NCI-H2171 (cell line): ENCODE results near the gene KRTAP12-4.
A peak's percentile ranks its signal among the peaks of the same experiment; 100 is the strongest.
"Not testable (repeated sequence)": the region's sequence is repeated elsewhere in the genome, so short reads cannot be mapped to it uniquely, and the experiment has no call there.

ENCODE experiments used
- DNase-seq: peaks from one replicate; lab custom pipeline; 2025; lab: John Stamatoyannopoulos, UW

KRTAP12-4 gene

GRCh38 chr21:44654576-44655175 lies at the start of gene KRTAP12-4:
TSS of gene KRTAP12-4 (minus strand) at chr21:44654659. CDS start at chr21:44654614, 45 bp downstream.
- no peak for DNase-seq

DNA sequence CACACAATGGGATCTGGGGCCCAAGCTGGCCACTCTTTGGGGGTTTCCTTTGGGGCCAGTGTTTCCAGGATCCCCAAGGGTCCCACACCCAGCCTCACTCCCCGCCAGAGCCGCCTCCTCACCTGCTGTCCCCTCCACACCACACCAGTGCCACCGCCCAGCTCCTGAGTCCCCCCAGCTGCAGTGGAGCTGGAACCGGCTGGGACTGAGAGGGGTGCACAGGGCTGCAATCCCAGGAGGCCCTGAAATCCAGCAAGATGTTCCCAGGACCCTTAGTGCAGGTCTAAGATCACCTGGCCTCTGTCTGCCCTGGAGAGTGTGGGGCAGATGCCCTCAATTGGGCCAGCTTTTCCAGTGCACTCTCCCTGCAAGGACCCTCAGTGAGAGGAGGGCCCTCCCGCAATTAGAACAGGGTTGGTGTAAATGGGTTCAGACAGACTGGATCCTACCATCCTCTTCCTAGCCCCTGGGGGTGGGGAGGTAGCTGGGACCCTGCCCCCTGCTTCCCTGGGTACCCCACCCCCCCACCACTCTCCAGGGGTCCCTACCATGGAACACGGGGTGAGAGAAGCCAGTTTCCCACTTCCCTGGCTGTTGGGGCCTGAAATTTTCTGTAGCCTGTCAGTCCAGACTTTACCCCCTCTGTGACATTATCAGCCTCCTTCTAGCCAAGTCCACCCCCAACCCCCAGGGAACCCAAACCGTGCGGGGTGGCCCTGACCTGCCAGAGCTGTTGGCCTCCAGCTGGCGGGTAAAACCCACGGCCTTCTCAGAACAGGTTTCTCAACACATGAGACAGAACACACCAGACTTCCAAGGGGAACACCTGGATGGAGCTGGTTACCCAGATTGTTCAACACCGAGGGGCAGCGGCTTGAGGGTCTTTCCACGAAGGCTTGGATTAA lies 49.5 kb upstream of the KRTAP12-4 start:
- no peak for DNase-seq

DNA sequence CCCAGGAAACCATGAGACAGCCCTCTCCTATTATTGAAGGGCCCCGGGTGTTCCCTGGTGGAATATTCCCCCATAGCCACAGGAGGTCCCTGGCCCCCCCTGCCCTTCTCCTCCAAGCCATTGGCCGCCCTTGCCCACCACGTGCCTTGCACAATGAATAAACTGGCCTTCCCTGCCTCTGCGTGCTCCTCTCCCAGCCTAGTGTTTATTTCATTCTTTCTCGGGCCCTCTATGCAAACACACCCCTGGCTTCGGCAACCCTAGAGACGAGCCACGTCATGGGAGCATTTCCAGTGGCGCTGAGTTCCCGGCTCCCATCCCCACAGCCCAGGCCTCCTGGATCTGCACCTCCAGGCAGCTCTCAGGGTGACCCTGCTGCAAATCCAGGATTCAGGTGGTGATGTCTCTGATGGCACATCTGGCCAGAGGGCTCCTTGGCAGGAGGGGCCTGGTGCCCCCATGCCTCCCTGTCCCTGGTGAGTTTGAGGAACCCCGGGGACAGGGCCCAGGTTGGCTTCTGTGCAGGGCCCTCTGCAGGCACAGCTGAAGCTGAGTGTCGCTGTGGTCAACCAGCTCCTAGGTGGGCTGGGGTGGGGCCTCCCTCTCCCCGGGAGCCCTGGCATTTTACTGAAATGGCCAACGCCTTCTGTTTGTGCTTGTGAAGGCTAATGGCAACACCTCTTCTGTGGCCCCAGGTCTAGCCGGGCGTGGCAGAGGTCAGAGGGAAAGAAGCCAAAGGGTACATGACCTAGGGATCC lies 48.7 kb upstream of the KRTAP12-4 start:
- DNase-seq, result no peak

- DNase-seq, result peak; percentile 18
These were observed 47.9 kb upstream of the KRTAP12-4 start for GRCh38 chr21:44702111-44702972.

DNA sequence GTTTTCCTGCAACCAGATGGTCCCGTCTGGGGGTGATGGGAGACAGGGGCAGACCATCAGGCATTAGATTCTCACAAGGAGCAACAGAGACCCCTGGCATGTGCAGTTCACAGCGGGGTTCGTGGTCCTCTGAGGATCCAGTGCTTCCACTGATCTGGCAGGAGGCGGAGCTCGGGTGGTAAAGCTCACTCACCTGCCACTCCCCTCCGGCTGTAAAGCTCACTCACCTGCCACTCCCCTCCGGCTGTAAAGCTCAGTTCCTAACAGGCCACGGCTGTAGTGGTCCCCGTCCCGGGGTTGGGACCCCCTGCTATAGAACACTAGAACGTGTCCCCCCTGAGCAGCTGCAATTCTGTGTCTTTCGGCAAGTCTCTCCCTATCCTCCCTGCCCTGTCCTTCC lies 47.1 kb upstream of the KRTAP12-4 start:
- DNase-seq, result peak; percentile 83

GRCh38 chr21:44701023-44701400 lies 46.6 kb upstream of the KRTAP12-4 start:
- DNase-seq, result no peak

GRCh38 chr21:44700101-44701022 lies 45.9 kb upstream of the KRTAP12-4 start:
- no peak for DNase-seq

- no peak for DNase-seq
These were observed 45.1 kb upstream of the KRTAP12-4 start for GRCh38 chr21:44699502-44700001.

- no peak for DNase-seq
These were observed 43.6 kb upstream of the KRTAP12-4 start for GRCh38 chr21:44697811-44698734.

DNA sequence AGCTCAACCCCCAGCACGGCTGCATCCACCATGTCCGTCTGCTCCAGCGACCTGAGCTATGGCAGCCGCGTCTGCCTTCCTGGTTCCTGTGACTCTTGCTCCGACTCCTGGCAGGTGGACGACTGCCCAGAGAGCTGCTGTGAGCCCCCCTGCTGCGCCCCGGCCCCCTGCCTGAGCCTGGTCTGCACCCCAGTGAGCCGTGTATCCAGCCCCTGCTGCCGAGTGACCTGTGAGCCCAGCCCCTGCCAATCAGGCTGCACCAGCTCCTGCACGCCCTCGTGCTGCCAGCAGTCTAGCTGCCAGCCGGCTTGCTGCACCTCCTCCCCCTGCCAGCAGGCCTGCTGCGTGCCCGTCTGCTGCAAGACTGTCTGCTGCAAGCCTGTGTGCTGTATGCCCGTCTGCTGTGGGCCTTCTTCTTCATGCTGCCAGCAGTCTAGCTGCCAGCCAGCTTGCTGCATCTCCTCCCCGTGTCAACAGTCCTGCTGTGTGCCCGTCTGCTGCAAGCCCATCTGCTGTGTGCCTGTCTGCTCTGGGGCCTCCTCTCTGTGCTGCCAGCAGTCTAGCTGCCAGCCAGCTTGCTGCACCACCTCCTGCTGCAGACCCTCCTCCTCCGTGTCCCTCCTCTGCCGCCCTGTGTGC lies 42.8 kb upstream of the KRTAP12-4 start, which contains the start of gene KRTAP10-12:
Gene KRTAP10-12 (plus strand): TSS at position 1 of the 639 bp plus-strand sequence. CDS start 30 bp downstream, at position 31.
- not testable (repeated sequence) for DNase-seq

- DNase-seq, result no peak
These were observed 42.1 kb upstream of the KRTAP12-4 start for GRCh38 chr21:44696572-44696971.

GRCh38 chr21:44695641-44696040 lies 41.2 kb upstream of the KRTAP12-4 start:
- no peak for DNase-seq

- no peak for DNase-seq
These were observed 40.7 kb upstream of the KRTAP12-4 start for GRCh38 chr21:44695184-44695583.

DNA sequence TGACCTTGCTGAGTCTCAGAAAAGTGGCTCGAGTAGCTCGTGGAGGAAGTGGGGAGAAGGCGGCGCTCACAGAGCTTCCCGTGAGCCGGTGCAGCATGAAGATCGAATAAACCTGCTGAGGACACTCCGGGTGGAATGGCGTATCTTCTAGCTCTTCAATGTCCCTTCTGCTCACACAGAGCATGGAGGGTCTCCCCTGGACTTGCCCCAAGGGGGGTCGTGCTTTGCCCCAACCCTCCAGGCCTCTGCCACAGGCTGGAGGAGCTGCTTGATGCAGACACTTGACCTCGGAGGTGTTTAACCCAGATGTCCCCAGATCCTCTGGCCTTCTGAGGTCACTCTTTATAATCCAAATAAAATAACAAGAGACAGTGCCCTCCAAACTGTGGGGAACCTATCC lies 40.3 kb upstream of the KRTAP12-4 start:
- no peak for DNase-seq

DNA sequence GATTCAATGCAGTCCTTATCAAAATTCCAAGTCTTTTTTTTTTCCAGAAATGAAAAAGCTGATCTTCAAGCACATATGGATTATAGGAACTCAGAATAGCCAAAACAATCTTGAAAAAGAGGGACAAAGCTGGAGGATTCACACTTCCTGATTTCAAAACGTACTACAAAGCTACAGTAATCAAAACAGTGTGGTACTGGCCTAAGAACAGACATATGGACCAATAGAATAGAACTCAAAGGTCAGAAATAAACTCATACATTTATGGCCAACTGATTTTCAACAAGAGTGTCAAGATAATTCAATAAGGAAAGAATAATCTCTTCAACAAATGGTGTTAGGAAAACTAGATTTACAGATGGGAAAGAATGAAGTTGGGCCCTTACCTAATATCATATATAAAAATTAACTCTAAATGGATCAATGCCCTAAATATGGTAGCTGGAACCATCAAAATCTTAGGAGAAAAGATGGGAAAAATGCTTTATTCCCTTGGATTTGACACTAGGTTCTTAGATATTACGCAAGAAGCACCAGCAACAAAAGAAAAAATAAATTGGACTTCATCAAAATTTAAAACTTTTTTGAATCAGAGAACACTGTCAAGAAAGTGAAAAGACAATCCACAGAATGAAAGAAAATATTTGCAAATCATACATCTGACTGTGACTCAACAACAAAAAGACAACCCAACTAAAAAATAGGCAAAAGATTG lies 38.5 kb upstream of the KRTAP12-4 start:
- DNase-seq, result no peak

DNA sequence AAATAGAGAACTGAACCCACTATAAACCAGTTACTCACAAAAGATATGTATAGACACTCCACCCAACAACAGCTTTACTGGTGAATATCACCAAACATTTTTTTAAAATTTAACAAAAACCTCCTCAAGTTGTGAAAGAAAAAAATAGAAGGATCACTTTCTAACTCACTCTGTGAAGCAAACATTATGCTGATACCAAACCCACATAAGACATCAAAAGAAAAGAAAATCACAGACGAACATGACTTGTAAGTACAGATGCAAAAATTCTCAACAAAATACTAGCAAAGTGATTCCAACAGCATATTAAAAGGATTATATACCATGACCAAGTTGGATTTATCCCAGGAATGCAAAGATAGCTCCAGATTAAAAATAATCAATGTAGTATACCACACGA lies 37.2 kb upstream of the KRTAP12-4 start:
- DNase-seq, result no peak

GRCh38 chr21:44689740-44690139 lies 35.3 kb upstream of the KRTAP12-4 start:
- DNase-seq, result not testable (repeated sequence)

- peak; percentile 61 for DNase-seq
These were observed 33.2 kb upstream of the KRTAP12-4 start for GRCh38 chr21:44687671-44688070.
